Measurements from ENCODE around the gene ARRB1. TPM values are rescaled to one million over a fixed set of nuclear protein-coding genes. Genes with fewer than 3 reads are reported as not detected.

ARRB1 gene
- total and polyA plus RNA-seq, 2 of the 13 experiments (the other 11 are each of a cell fraction or from before 2014, with no cell fraction given), result 22.5 to 35.7 TPM

DNA sequence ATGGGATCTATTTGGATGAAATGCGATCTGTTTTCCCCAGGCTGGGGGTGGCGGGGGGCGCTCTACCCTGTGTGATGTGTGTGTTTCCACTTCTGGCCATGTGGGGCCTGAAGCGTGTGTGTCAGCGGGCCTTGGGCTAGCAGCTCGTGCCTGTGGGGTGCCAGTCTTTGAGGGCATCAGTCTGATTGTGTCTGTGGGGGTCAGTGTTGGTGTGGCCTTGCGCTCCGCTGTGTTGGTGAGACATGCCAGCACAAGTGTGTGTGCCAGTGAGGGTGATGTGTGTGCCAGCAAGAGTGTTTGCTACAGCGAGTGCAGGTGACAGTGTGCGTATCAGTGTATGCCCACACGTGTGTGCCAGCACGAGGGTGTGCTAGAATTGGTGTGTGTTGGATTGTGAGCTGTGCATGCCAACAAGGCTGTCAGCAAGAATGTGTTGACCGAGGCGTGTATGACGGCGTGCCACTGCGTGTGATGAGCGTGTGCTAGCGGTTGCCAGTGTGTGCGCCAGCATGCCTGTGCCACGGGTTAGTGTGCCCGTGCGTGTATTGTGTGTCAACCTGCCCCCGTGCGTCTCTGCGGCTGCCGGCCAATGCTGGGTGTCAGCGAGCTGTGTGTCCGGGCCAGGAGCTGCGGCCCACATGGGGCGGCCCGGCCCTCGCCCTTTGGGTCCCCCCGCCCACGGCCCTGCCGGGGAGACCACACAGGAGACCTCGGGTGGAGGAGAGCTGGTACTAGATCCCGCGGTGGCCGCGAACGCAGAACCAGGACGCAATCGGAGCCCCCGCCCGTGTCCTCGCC is 519 bp downstream of the ARRB1 start (continued):
- TF ChIP-seq, protein P1, sequence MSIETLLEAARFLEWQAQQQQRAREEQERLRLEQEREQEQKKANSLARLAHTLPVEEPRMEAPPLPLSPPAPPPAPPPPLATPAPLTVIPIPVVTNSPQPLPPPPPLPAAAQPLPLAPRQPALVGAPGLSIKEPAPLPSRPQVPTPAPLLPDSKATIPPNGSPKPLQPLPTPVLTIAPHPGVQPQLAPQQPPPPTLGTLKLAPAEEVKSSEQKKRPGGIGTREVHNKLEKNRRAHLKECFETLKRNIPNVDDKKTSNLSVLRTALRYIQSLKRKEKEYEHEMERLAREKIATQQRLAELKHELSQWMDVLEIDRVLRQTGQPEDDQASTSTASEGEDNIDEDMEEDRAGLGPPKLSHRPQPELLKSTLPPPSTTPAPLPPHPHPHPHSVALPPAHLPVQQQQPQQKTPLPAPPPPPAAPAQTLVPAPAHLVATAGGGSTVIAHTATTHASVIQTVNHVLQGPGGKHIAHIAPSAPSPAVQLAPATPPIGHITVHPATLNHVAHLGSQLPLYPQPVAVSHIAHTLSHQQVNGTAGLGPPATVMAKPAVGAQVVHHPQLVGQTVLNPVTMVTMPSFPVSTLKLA (IDR thresholded peaks at IDR 0.05), result peak; percentile 45
- no peak for TF ChIP-seq ZNF460 (CRISPR knock-in tag; IDR thresholded peaks at IDR 0.05; ENCODE audit: borderline replicate concordance)
- no peak for TF ChIP-seq KLF15 (CRISPR knock-in tag; IDR thresholded peaks at IDR 0.05; ENCODE audit: borderline replicate concordance)
- no peak; the same call in 1 of the 2 replicates for TF ChIP-seq ZNF230 (CRISPR knock-in tag; IDR thresholded peaks at IDR 0.05)
- TF ChIP-seq, protein P2, sequence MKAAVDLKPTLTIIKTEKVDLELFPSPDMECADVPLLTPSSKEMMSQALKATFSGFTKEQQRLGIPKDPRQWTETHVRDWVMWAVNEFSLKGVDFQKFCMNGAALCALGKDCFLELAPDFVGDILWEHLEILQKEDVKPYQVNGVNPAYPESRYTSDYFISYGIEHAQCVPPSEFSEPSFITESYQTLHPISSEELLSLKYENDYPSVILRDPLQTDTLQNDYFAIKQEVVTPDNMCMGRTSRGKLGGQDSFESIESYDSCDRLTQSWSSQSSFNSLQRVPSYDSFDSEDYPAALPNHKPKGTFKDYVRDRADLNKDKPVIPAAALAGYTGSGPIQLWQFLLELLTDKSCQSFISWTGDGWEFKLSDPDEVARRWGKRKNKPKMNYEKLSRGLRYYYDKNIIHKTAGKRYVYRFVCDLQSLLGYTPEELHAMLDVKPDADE (CRISPR knock-in tag; IDR thresholded peaks at IDR 0.05), result no peak
- TF ChIP-seq TBX2 (CRISPR knock-in tag; IDR thresholded peaks at IDR 0.05; ENCODE audit: borderline replicate concordance), result peak; percentile 41
- no peak; the same call in 1 of the 2 replicates for TF ChIP-seq ZNF788 (CRISPR knock-in tag; IDR thresholded peaks at IDR 0.05; ENCODE audit: borderline replicate concordance)
- no peak for TF ChIP-seq ZNF432 (CRISPR knock-in tag; IDR thresholded peaks at IDR 0.05; ENCODE audit: borderline replicate concordance)
- peak; percentile 46; the same call in 1 of the 2 replicates for TF ChIP-seq ZZZ3 (CRISPR knock-in tag; IDR thresholded peaks at IDR 0.05; ENCODE audit: borderline replicate concordance)
- TF ChIP-seq GABPA (IDR thresholded peaks at IDR 0.05; ENCODE audit: low read depth, low read length), result no peak
- TF ChIP-seq GABPA (CRISPR knock-in tag; IDR thresholded peaks at IDR 0.05; ENCODE audit: low read depth), result no peak
- no peak for TF ChIP-seq NKX3-1 (CRISPR knock-in tag; IDR thresholded peaks at IDR 0.05)
- TF ChIP-seq ZNF558 (CRISPR knock-in tag; IDR thresholded peaks at IDR 0.05; ENCODE audit: borderline replicate concordance), result no peak; the same call in 1 of the 2 replicates
- TF ChIP-seq, protein P3, sequence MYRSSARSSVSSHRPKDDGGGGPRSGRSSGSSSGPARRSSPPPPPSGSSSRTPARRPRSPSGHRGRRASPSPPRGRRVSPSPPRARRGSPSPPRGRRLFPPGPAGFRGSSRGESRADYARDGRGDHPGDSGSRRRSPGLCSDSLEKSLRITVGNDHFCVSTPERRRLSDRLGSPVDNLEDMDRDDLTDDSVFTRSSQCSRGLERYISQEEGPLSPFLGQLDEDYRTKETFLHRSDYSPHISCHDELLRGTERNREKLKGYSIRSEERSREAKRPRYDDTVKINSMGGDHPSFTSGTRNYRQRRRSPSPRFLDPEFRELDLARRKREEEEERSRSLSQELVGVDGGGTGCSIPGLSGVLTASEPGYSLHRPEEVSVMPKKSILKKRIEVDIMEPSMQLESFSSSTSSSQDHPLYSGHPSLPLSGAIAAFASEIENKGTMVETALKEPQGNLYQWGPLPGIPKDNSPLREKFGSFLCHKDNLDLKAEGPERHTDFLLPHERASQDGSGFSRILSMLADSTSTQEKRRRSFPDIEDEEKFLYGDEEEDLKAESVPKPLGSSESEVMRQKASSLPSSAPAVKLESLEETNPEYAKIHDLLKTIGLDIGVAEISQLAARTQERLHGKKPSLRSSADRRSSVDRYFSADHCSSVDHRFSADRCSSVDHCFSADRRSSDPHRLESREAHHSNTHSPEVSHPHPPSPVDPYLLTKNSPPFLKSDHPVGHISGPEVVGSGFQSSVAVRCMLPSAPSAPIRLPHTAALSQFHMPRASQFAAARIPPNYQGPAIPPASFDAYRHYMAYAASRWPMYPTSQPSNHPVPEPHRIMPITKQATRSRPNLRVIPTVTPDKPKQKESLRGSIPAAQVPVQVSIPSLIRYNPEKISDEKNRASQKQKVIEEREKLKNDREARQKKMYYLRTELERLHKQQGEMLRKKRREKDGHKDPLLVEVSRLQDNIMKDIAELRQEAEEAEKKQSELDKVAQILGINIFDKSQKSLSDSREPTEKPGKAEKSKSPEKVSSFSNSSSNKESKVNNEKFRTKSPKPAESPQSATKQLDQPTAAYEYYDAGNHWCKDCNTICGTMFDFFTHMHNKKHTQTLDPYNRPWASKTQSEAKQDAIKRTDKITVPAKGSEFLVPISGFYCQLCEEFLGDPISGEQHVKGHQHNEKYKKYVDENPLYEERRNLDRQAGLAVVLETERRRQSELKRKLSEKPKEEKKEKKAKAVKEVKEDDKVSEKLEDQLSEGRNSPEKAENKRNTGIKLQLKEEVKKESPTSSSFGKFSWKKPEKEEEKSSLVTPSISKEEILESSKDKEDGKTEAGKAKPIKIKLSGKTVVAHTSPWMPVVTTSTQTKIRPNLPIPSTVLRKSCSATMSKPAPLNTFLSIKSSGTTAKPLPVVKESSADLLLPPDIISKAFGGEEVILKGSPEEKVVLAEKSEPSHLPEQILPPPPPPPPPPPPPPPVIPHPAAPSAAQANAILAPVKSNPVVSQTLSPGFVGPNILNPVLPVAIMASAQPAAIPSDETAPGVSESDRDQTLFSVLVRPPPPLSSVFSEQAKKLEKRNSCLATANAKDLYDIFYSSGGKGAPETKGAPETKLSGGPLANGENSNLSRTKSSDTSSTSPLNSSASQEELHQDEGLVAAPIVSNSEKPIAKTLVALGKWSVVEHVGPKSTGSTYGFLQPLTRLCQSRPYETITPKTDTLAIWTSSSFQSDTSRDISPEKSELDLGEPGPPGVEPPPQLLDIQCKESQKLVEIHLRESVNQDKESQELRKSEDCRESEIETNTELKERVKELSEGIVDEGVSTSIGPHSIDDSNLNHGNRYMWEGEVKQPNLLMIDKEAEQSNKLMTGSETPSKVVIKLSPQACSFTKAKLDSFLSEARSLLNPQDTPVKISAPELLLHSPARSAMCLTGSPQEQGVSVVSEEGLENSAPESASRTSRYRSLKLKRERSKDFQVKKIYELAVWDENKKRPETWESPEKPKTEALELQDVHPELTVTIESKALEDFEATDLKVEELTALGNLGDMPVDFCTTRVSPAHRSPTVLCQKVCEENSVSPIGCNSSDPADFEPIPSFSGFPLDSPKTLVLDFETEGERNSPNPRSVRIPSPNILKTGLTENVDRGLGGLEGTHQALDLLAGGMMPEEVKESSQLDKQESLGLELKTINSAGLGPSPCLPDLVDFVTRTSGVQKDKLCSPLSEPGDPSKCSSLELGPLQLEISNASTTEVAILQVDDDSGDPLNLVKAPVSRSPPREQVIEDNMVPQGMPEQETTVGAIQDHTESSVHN (CRISPR knock-in tag; IDR thresholded peaks at IDR 0.05), result peak; percentile 69
- TF ChIP-seq, protein P4, sequence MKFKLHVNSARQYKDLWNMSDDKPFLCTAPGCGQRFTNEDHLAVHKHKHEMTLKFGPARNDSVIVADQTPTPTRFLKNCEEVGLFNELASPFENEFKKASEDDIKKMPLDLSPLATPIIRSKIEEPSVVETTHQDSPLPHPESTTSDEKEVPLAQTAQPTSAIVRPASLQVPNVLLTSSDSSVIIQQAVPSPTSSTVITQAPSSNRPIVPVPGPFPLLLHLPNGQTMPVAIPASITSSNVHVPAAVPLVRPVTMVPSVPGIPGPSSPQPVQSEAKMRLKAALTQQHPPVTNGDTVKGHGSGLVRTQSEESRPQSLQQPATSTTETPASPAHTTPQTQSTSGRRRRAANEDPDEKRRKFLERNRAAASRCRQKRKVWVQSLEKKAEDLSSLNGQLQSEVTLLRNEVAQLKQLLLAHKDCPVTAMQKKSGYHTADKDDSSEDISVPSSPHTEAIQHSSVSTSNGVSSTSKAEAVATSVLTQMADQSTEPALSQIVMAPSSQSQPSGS (CRISPR knock-in tag; IDR thresholded peaks at IDR 0.05), result 0 out of 2 replicates have a peak, but pooled peaks have one; percentile 11
- no peak for TF ChIP-seq ZFP37 (CRISPR knock-in tag; IDR thresholded peaks at IDR 0.05; ENCODE audit: borderline replicate concordance)
- TF ChIP-seq ZNF549 (CRISPR knock-in tag; IDR thresholded peaks at IDR 0.05), result no peak
